IPS DF 6.9 (cell line): ENCODE results near the gene ARPC1B.

Experiments
- DNase-seq: peaks from one replicate; pipeline ENCODE4 v3.0.0-alpha.2; 2013; ENCODE audit warnings: low read depth, low spot score
- H3K27ac ChIP-seq: one replicate; pipeline ENCODE4 v1.5.1; 2013; ENCODE audit warnings: low read length, control low read depth
- H3K27me3 ChIP-seq: 2 replicates; pipeline ENCODE4 v1.6.1; 2013; ENCODE audit warnings: mild to moderate bottlenecking, low read length; ENCODE audit not compliant: control insufficient read depth, insufficient read depth
- H3K36me3 ChIP-seq: 2 replicates; pipeline ENCODE4 v1.6.1; 2013; ENCODE audit warnings: low read length; ENCODE audit not compliant: control insufficient read depth, insufficient read depth
- H3K4me1 ChIP-seq: 2 replicates; pipeline ENCODE4 v1.6.1; 2013; ENCODE audit warnings: low read length; ENCODE audit not compliant: control insufficient read depth, insufficient read depth
- H3K4me3 ChIP-seq: 2 replicates; pipeline ENCODE4 v1.5.1; 2013; ENCODE audit warnings: mild to moderate bottlenecking, low read length
- H3K9me3 ChIP-seq: 2 replicates; pipeline ENCODE4 v1.6.1; 2013; ENCODE audit warnings: low read length, inconsistent platforms; ENCODE audit not compliant: control insufficient read depth, insufficient read depth
- WGBS: extraction: QIAGEN DNeasy Blood & Tissue Kit; methylation state at CpG from one replicate; pipeline ENCODE4 v1.1.7; 2013; ENCODE audit warnings: mixed read lengths, missing lambda C conversion rate; ENCODE audit not compliant: insufficient read length, insufficient coverage; 5-methylcytosine and 5-hydroxymethylcytosine counted together

Gene ARPC1B

DNA sequence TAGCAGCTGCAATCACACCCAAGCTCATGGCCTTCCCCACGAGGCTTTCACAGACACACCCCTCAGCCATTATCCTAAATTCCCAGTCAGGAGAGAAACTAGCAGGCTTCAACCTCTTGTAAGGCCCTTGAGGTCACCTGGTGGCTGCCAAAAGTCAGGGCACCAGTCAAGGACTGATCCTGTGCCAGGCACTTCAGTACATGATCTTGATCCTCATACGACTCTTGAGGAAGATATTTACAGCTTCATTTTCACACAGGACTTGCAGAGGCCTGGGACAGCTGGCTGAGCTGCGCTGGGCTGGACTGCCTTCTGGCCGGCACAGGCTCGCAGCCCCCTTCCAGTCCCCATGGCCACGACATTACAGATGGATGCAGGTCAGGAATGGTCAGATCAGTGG, 25.1 kb downstream of the ARPC1B start:
- Histone ChIP-seq H3K27ac (no peak overlapping the region), H3K9me3 (no peaks in the 10 kb centered on the region), H3K4me1 (no peaks in the 10 kb centered on the region), H3K4me3 (no peak overlapping the region), H3K27me3 (no peaks in the 10 kb centered on the region), H3K36me3 (peaks cover 51% of the 10 kb centered on the region)
- no peak for DNase-seq
- no CpG with 5 or more reads among the region's 6 CpGs for WGBS

DNA sequence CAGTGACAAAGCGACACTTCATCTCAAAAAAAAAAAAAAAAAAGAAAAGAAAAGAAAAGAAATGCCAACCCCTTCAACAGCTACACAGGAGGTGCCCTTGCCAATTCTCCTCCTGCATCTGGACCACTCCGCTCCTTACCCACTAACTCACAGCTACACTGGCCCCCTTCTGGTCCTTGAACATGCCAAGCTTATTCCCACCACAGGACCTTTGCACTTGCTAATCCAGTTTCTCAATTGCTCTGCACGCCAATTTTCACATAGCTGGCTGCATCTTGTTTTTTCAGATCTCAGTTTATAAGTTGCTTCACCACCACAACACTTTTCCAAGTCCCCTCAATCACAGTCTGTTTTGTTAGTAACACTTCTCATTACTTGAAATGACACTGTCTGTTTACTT, 28.3 kb downstream of the ARPC1B start:
- no peak for DNase-seq
- no peaks in the 10 kb centered on the region for H3K4me1 ChIP-seq
- no peak overlapping the region for H3K27ac ChIP-seq
- H3K4me3 ChIP-seq = no peak overlapping the region
- no CpG with 5 or more reads among the region's 3 CpGs for WGBS
- H3K9me3 ChIP-seq = no peaks in the 10 kb centered on the region
- no peaks in the 10 kb centered on the region for H3K27me3 ChIP-seq
- peaks cover 38% of the 10 kb centered on the region; the same call in 1 of the 2 replicates for H3K36me3 ChIP-seq

DNA sequence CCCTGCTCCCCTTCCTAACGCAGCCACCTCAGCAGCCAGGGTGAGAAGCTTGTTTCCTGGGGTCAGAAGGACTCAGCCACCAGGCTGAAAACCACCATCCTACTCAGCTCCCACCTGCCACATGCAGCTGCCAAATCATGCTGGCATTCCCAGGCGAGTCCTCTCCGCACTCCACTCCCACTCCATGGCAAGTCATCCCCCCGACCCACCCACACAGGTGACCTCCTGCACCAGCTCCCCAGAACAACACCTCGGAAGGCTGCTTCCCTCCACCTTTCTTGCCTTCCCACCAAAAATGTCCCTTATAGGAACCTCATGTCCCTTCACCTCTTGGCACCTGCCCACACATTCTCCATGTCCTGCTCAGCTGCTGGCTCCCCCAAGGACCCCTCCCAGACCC, 29.2 kb downstream of the ARPC1B start:
- H3K4me3 ChIP-seq = no peak overlapping the region
- H3K36me3 ChIP-seq = peaks cover 34% of the 10 kb centered on the region; the same call in 1 of the 2 replicates
- H3K4me1 ChIP-seq = no peaks in the 10 kb centered on the region
- no peaks in the 10 kb centered on the region for H3K27me3 ChIP-seq
- no peak overlapping the region for H3K27ac ChIP-seq
- WGBS = no CpG with 5 or more reads among the region's 5 CpGs
- no peak for DNase-seq
- no peaks in the 10 kb centered on the region for H3K9me3 ChIP-seq

DNA sequence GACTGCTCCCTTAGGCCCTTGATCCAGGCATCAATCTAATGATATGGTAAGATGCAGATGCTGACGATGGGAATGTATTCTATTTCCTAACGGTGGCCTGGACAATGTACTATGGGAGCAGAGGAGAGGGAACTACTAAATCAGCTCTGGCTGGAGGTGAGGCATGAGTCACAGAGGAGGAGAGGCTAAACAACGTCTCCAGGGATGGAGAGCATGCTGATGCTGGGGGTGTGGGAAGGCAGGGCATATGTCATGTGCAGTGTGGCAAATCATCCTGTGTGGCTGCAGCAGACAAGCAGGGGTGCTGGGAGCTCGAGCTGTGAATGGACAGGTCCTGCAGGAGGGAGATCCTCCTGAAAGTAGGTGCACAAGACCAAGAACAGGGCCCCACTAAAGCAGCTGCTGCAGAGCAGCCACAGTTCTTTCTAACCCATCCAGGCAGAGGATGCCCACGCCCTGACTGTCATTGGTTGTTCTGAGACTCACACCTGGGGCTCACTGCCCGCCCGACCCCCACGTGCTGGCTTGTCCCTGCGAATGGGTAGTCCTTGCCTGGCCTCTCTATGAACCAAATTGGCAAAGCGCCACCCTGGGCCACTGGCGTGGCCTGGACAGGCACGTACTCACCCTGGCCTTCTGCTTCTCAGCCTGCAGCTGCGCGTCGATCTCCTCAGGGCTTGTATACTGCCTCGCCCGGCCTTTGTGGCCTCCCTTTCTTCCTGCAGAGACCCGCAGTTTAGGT, 29.9 kb downstream of the ARPC1B start:
- Histone ChIP-seq H3K27me3 (no peaks in the 10 kb centered on the region), H3K4me1 (no peaks in the 10 kb centered on the region), H3K9me3 (no peaks in the 10 kb centered on the region), H3K4me3 (no peak overlapping the region), H3K36me3 (peaks cover 30% of the 10 kb centered on the region; the same call in 1 of the 2 replicates), H3K27ac (no peak overlapping the region)
- no peak for DNase-seq
- no CpG with 5 or more reads among the region's 18 CpGs for WGBS

DNA sequence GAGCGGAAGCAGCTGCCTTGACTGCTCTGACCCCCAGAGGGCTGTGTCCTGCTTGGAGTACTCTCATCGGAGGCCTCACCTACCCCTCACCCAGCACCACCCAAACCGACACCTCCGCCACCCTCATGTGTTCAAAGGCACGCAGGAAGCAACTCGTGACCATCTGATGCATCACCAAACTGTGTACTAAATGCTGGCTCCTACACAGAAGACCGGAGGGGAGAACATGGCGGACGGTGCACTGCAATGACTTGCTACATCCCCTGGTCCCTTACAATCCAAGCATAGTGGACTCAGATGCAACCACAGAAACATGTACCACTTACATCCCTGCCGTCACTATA, 30.4 kb downstream of the ARPC1B start:
- Histone ChIP-seq H3K27ac (no peak overlapping the region), H3K36me3 (peaks cover 25% of the 10 kb centered on the region; the same call in 1 of the 2 replicates), H3K27me3 (no peaks in the 10 kb centered on the region), H3K4me3 (no peak overlapping the region), H3K4me1 (no peaks in the 10 kb centered on the region), H3K9me3 (no peaks in the 10 kb centered on the region)
- WGBS = no CpG with 5 or more reads among the region's 10 CpGs
- no peak for DNase-seq

DNA sequence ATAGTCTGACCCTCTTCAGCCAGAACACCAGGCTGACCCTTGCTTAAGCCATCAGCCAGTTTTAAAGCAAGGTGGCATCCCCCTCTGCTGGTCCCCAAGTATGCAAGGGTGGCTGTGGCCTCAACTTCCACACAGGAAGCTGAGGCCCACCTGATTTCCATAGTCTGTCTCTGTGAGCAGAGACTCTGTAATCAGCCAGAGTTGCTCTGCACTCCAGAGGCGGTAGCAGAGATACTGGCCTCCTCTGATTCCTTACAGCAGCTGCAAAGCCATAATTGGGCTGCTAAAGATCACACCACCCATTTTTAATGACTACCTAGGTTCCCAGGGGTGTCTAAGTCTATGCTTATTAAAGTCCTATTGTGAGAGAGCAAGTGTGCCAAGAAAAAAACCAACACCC, 32.0 kb downstream of the ARPC1B start:
- H3K27me3 ChIP-seq = no peaks in the 10 kb centered on the region
- DNase-seq = no peak
- H3K27ac ChIP-seq = no peak overlapping the region
- H3K4me1 ChIP-seq = no peaks in the 10 kb centered on the region
- H3K9me3 ChIP-seq = no peaks in the 10 kb centered on the region
- no peak overlapping the region for H3K4me3 ChIP-seq
- H3K36me3 ChIP-seq = peaks cover 14% of the 10 kb centered on the region; the same call in 1 of the 2 replicates
- no CpG with 5 or more reads among the region's 1 CpG for WGBS

DNA sequence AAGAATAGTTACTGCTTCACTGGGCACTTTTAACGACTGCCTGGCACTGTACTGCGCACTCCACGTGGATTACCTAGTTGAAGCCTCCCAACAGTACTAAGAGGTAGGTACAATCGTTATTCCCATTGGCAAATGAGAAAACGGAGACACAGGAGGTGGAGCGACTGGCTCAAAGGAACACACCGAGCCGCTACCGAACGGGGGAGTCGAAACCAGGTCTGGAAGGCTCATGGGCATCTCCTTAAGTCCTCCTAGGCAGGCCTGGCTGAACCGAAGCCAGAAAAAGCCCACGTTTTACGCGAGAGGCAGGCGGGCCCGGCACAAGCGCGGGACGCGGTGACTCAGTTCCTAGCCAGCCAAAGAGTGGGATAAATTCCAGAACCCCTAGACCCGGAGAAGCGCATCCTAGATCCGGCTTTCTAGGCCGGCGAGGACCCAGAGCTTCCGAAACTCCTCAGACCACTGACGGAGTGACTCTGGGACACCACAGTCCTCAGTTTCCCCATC, 33.4 kb downstream of the ARPC1B start:
- Histone ChIP-seq H3K4me1 (no peaks in the 10 kb centered on the region), H3K27ac (no peak overlapping the region), H3K27me3 (no peaks in the 10 kb centered on the region), H3K4me3 (peak overlapping the region; percentile 65), H3K36me3 (peaks cover 14% of the 10 kb centered on the region; the same call in 1 of the 2 replicates), H3K9me3 (no peaks in the 10 kb centered on the region)
- no CpG with 5 or more reads among the region's 28 CpGs for whole genome bisulfite sequencing
- no peak for DNase-seq

DNA sequence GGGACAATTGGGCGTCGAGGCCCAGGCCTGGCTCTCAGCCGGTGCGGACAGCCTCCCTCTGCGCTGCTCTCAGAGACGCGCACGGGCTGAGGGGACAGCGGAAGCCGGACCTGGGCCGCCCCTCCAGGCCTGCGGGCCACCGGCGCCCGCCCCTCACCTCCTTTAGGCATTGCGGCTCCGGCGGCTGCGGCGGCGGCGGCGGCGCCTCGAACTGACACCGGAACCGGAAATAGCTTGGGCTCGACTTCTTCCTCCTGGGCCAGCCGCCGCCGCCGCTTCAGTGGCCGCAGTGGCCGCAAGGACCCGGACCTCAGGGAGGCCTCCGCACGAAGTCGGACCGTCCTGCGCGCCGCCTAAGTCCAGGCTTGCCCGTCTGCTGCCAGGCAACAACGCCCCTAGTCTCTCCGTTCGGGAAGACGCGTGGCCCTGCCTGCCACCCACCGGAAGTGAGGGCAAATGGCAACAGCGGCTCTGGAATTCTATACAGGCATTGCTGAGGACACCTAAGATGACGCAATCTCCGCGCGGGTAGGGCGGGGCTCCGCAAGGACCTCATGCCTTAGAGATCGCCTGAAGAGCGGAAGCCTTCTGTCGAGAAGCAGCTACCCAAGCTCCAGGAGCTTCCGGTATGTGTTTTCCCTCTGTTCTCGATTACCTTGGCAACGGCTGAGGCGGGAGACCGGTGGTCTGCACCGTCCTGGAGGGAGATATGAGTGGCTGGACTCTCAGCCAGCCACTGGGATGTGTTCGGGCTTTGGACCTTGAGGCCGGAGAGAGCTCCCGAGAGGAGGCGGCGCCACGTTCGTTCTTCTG, 34.1 kb downstream of the ARPC1B start, which contains the start of the genes BUD31 and PDAP1:
BUD31 (plus strand) TSS at position 591 of the 813 bp plus-strand sequence. CDS start 2,124 bp downstream, outside the sequence.
PDAP1 (minus strand) TSS at position 219 of the 813 bp plus-strand sequence; CDS start at position 170, 49 bp downstream.
- no peaks in the 10 kb centered on the region for H3K9me3 ChIP-seq
- no peaks in the 10 kb centered on the region for H3K4me1 ChIP-seq
- DNase-seq = peak; percentile 74
- H3K27ac ChIP-seq = no peak within 1 kb of the TSS
- peaks cover 12% of the 10 kb centered on the region; the same call in 1 of the 2 replicates for H3K36me3 ChIP-seq
- H3K27me3 ChIP-seq = no peaks in the 10 kb centered on the region
- H3K4me3 ChIP-seq = peak within 1 kb of the TSS; percentile 65
- no CpG with 5 or more reads among the region's 72 CpGs for WGBS

DNA sequence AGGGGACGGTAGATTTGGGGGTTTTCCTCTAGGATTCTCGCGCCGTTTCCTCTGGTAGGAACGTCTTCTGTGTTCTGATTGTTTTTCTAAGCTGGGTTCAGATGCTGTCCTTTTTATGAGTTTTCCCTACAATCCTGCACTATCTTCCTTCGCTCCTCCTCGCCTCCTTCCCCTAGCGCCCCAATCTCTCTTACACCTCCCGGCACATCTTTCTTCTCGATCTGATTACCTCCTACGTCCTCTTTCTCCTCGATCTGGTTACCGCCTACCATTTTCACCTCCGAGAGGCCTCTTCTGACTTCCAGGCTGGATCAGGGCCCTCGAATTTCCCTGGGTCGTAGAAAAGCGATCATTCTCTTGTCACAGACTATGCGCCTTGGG, 34.7 kb downstream of the ARPC1B start:
- no peaks in the 10 kb centered on the region for H3K9me3 ChIP-seq
- no CpG with 5 or more reads among the region's 18 CpGs for WGBS
- no peaks in the 10 kb centered on the region for H3K4me1 ChIP-seq
- H3K4me3 ChIP-seq = peak overlapping the region; percentile 65
- no peak for DNase-seq
- H3K36me3 ChIP-seq = peaks cover 6% of the 10 kb centered on the region; the same call in 1 of the 2 replicates
- H3K27ac ChIP-seq = no peak overlapping the region
- H3K27me3 ChIP-seq = no peaks in the 10 kb centered on the region

DNA sequence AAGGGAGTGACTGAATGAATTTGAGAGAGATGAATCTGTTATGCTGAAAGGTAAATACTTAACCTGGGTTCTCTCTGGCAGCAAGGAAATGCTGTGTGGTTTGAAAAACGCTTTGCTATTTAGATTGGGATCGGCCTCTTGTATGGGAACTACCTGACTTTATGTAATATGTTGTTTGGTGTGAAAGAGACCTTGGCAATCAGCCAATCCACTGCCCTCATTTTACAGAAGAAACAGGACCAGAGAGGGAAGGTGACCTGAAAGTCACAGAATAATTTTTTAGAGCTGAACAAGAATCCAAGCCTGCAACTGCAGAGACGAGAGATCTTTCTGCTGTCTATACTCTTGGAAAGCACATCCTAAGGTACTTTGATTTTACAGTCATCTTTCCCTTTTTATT, 35.3 kb downstream of the ARPC1B start:
- Histone ChIP-seq H3K9me3 (no peaks in the 10 kb centered on the region), H3K36me3 (peaks cover 4% of the 10 kb centered on the region; the same call in 1 of the 2 replicates), H3K27ac (no peak overlapping the region), H3K4me3 (no peak overlapping the region; the same call in 1 of the 2 replicates), H3K27me3 (no peaks in the 10 kb centered on the region), H3K4me1 (no peaks in the 10 kb centered on the region)
- DNase-seq = no peak
- WGBS = no CpG with 5 or more reads among the region's 3 CpGs
